GM12872 (cell line): ENCODE measurements around the gene EIF4E1B.

ENCODE experiments used
- TF ChIP-seq, protein P1 (sequence below): IDR thresholded peaks from 3 replicates; pipeline ENCODE4 v1.5.1; 2011; ENCODE audit warnings: low read depth, mild to moderate bottlenecking, low read length, moderate library complexity; ENCODE audit not compliant: insufficient read depth

The EIF4E1B gene

GRCh38 chr5:176682016-176682531 lies 51.6 kb downstream of the EIF4E1B start:
- TF ChIP-seq, protein P1, sequence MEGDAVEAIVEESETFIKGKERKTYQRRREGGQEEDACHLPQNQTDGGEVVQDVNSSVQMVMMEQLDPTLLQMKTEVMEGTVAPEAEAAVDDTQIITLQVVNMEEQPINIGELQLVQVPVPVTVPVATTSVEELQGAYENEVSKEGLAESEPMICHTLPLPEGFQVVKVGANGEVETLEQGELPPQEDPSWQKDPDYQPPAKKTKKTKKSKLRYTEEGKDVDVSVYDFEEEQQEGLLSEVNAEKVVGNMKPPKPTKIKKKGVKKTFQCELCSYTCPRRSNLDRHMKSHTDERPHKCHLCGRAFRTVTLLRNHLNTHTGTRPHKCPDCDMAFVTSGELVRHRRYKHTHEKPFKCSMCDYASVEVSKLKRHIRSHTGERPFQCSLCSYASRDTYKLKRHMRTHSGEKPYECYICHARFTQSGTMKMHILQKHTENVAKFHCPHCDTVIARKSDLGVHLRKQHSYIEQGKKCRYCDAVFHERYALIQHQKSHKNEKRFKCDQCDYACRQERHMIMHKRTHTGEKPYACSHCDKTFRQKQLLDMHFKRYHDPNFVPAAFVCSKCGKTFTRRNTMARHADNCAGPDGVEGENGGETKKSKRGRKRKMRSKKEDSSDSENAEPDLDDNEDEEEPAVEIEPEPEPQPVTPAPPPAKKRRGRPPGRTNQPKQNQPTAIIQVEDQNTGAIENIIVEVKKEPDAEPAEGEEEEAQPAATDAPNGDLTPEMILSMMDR, result no peak

DNA sequence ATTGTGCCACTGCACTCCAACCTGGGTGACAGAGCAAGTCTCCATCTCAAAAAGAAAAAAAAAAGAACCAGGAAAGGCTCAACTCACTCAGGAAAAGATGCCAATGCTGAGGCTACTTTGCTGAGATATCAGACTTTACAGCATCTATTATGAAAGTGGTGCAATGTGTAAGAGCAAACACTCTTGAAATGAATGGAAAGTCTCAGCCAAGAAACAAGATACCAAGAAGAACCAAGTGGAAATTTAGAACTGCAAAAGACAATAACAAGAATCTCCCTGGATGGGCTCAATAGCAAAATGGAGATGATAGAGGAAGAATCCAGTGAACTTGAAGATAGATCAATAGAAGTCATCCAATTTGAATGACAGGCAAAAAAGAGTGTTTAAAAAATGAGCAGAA lies 54.5 kb downstream of the EIF4E1B start:
- TF ChIP-seq, protein P1, result no peak

- TF ChIP-seq, protein P1, result no peak
Measured at GRCh38 chr5:176687247-176687646, 56.8 kb downstream of the EIF4E1B start.

DNA sequence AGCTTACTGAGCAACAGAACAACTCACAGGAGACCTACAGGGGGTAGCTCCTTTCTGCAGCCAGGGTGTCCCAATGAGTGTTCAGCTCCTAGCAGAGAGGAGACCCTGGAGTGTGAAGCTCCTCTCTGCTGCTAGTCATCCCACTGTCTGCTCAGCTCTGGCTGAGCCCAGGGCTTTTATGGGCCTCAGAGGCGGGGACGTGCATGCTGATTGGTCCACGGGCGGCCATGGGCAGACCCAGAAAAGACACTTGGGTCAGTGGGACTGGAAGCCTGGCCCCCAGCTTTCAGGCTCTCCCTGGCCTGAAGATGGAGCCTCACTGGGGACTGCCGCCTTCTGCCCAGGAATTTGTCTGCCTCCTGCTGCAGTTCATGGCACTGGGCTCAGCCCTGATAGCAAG lies 57.4 kb downstream of the EIF4E1B start:
- TF ChIP-seq, protein P1, result no peak

DNA sequence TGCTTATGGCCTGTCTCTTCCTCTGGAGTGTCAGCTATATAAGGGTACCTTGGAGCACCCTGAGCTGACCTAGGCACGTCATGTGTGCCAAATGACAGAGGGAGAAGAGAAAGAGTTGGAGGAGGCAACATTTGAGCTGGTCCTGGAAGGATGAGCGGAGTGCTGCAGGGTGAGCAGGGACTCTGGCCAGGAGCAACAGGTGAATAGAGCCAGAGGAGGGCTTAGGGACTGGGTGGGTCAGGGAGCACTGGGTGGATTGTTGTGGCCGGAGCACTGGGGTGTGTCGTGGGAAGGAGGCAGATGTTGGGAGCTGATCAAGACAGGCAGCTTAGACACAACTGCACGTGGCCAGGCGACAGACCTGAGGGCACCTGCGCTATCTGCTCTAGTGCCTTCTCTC lies 60.4 kb downstream of the EIF4E1B start:
- TF ChIP-seq, protein P1, result no peak

DNA sequence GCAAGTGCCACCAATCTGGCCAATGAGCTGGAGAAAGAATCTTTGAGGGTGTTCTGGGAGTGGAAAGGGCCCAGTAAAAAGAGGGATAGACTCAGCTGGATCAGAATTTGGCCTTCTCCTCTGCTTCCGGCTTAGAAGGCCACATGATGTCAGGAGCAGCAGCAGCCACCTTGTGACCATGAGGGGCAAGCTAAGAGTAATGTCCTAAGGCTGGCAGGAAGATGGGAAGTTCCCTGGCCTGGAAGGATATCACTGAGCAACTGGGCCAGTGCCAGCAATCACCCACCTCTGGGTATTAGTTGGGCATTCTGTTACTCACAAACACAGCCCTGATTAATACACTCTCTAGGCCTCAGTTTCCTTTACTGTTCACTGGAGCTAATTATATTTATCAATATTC lies 61.0 kb downstream of the EIF4E1B start:
- TF ChIP-seq, protein P1, result no peak

DNA sequence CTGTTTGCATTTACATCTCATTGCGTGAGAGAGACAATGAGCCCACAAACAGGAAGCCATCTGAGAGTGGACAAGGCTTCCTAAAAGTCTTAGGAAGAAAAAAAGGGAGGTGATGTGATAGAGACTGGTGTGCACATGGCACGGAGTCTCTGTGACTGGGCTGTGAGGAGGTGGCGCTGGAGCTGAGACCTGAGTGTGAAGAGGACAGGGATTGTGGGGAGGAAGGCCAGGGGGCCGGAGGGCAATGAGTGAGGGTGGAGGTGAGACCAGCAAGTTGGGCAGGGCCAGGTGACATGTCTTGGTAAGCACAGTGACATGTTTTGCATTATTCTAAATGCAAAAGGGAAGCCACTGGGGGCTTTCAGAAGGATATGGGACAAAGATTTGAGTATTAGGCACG lies 61.9 kb downstream of the EIF4E1B start:
- TF ChIP-seq, protein P1, result no peak
